ENCODE measurements around the gene COX6A2.

Gene COX6A2

DNA sequence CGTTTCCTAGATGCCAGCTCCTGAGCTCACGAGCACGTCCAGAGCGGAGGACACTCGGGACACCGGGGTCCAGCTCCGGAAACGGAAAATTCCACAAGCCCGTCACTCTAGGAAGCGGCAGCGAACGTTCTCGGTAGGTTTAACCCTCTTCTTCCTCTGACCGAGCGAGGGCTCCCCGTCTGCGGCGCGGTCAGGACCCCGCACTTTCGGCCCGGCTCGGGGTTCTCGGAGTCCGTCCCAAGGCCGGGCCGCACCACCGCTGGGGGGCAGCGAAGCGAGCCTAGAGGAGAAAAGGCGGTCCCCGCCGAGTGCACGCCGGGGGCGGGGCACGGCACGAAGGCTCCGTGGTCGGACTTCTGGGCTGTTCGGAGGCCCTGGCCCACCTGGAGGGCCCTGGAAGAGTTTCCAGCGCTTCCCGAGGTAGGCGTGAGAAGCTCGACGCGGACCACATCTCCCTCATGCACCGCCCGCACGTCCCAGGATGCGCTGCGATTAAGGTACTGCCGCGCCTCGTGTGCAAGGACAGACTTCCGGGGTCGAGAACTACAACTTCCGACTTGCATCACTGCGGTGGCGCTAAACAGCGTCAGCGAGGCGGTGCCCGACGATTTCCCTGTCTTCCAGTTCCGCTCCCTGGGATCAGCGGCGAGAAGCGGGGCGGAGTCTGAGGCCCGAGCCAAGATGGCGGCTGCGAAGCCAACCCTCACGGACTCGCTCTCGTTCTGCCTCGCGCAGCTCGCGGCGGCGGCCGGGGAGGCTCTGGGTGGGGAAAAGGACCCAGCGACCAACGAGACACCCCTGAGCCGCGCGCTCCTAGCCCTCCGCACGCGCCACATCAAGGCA lies 30.9 kb upstream of the COX6A2 start, which contains the start of gene ARMC5:
Gene ARMC5, plus strand, starts transcription at position 658 of the 843 bp plus-strand sequence. Its CDS starts 24 bp downstream, at position 682.
- H3K27ac ChIP-seq, result peak within 1 kb of the TSS; percentile 98 to 99
- no peaks in the 10 kb centered on the region for H3K27me3 ChIP-seq
- intact Hi-C loops (cut with DNase I; ENCODE audit: low total_unique reads), result loop anchor here (2.0 to 10.0 kb wide), 2 partner anchors 16 to 416 kb away; partner anchors contain the start of gene ZNF267
- peaks cover 0 to 36% (median 11%) of the 10 kb centered on the region in 3 donors for H3K36me3 ChIP-seq
- TF ChIP-seq, protein P1, sequence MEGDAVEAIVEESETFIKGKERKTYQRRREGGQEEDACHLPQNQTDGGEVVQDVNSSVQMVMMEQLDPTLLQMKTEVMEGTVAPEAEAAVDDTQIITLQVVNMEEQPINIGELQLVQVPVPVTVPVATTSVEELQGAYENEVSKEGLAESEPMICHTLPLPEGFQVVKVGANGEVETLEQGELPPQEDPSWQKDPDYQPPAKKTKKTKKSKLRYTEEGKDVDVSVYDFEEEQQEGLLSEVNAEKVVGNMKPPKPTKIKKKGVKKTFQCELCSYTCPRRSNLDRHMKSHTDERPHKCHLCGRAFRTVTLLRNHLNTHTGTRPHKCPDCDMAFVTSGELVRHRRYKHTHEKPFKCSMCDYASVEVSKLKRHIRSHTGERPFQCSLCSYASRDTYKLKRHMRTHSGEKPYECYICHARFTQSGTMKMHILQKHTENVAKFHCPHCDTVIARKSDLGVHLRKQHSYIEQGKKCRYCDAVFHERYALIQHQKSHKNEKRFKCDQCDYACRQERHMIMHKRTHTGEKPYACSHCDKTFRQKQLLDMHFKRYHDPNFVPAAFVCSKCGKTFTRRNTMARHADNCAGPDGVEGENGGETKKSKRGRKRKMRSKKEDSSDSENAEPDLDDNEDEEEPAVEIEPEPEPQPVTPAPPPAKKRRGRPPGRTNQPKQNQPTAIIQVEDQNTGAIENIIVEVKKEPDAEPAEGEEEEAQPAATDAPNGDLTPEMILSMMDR (IDR thresholded peaks at IDR 0.05), result peak; percentile 57 to 61
- H3K9me3 ChIP-seq, result no peaks in the 10 kb centered on the region
- peaks cover 0 to 53% (median 50%) of the 10 kb centered on the region in 4 donors for H3K4me1 ChIP-seq
- H3K4me3 ChIP-seq, result peak within 1 kb of the TSS; percentile 65 to 66
- peak; percentile 96 to 99 for DNase-seq

DNA sequence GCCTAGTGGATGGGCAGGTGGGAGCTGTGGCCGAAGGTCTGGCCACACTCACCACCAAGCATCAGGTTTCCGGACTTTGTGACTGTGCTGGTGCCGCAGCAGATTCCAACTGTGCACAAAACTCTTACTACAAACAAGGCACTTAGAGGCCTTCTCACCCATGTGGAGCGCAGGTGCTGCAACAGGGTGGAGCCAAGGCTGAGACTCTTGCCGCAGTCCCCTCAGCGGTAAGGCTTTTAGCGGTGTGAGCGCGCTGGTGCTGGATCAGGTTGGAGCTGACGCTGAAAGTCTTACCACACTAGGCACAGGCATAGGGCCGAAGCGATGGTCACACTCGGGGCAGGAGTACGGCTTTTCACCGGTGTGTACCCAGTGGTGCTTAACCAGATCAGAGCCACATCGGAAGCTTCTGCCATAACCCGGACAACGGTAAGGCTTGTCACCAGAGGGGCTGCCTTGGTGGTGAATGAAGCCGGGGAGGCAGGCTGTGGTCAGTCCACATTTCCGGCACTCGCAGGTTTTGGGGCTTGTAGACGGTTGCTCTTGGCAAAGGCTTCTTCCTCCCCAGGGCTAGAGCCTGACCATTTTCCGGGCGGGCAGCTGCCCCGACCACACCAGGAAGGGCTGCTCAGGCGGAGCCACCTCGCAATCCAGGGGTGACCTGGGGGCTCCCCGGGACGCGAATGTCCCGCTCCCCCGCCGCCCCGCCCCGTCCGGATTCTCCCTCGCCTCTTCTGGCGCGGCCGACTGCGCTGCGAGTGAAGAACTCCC lies 30.1 kb upstream of the COX6A2 start:
- TF ChIP-seq, protein P1 (IDR thresholded peaks at IDR 0.05), result peak in 1 of 2 experiments; percentile 10
- DNase-seq, result peak; percentile 51 to 84
- peaks cover 0 to 28% (median 11%) of the 10 kb centered on the region in 3 donors for H3K36me3 ChIP-seq
- H3K27ac ChIP-seq, result peak overlapping the region; percentile 98 to 99
- H3K9me3 ChIP-seq, result no peaks in the 10 kb centered on the region
- intact Hi-C loops (cut with DNase I; ENCODE audit: low total_unique reads), result loop anchor here (2.0 to 10.0 kb wide), 2 partner anchors 17 to 417 kb away; partner anchors contain the start of gene ZNF267
- H3K4me3 ChIP-seq, result peak overlapping the region; percentile 65 to 66
- H3K4me1 ChIP-seq, result peaks cover 2 to 61% (median 58%) of the 10 kb centered on the region in 4 donors
- no peaks in the 10 kb centered on the region for H3K27me3 ChIP-seq

DNA sequence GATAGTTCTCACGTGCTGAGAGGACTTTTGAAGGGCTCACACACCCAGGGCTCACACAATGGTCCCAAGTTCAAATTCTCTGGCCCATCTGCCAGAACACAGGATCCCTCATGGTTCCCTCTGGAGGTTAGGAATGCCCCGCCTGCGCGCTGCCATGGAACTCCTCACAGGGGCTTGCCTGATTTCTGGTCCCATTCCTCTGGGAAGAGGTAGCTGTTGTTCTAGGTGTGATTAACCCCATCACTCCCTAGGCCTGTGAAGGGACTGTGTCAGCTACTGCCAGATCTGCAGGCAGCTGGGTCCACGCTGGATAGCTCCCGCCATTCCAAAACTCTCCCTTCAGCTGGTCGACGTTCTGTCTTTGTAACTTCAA lies 28.8 kb upstream of the COX6A2 start:
- peak overlapping the region in 1 of 2 donors; percentile 98 for H3K27ac ChIP-seq
- no peaks in the 10 kb centered on the region for H3K27me3 ChIP-seq
- no peaks in the 10 kb centered on the region for H3K9me3 ChIP-seq
- peaks cover 0 to 15% (median under 1%) of the 10 kb centered on the region in 3 donors for H3K36me3 ChIP-seq
- intact Hi-C loops (cut with DNase I; ENCODE audit: low total_unique reads), result loop anchor here (10.0 kb wide), 1 partner anchor 418 kb away; the partner anchor contains the start of gene ZNF267
- peak; percentile 11 to 48 for DNase-seq
- peak overlapping the region in 1 of 2 donors; percentile 66 for H3K4me3 ChIP-seq
- H3K4me1 ChIP-seq, result peaks cover 5 to 74% (median 71%) of the 10 kb centered on the region in 4 donors
- TF ChIP-seq, protein P1 (IDR thresholded peaks at IDR 0.05), result no peak

- TF ChIP-seq, protein P1 (IDR thresholded peaks at IDR 0.05), result no peak
- Histone ChIP-seq H3K9me3 (no peaks in the 10 kb centered on the region), H3K27ac (peak overlapping the region; percentile 6 to 15), H3K4me1 (peaks cover 5 to 76% (median 72%) of the 10 kb centered on the region in 4 donors), H3K4me3 (no peak overlapping the region), H3K36me3 (peaks cover 0 to 10% (median 0%) of the 10 kb centered on the region in 3 donors), H3K27me3 (no peaks in the 10 kb centered on the region)
- peak; percentile 20 to 54 for DNase-seq
- intact Hi-C loops (cut with DNase I; ENCODE audit: low total_unique reads), result loop anchor here (10.0 kb wide), 1 partner anchor 419 kb away; the partner anchor contains the start of gene ZNF267
Observed at GRCh38 chr16:31455601-31456314, 27.6 kb upstream of the COX6A2 start.

Measured in tibial artery (tissue), 4 donors.